CD14-positive monocyte (primary cell): ENCODE data around the gene TBC1D10A. TPM values are rescaled to one million over a fixed set of nuclear protein-coding genes. Genes with fewer than 3 reads are reported as not detected.

Experiments
- DNase-seq, 3 donors: peaks; one replicate each; pipeline ENCODE4 v3.0.0-alpha.2; 2011 to 2022
- H2AFZ ChIP-seq: 2 replicates; pipeline ENCODE4 v1.6.0; 2012; ENCODE audit warnings: mild to moderate bottlenecking, low read depth, low read length, inconsistent platforms; ENCODE audit not compliant: insufficient read depth, poor library complexity, severe bottlenecking
- H3K27ac ChIP-seq, 2 donors: 1 replicate in 1 of 2; 2 replicates in 1 of 2; pipeline ENCODE4 v1.5.1; 2012 to 2013; ENCODE audit warnings: low read length in 2 of 2, control low read depth in 1 of 2, inconsistent platforms in 1 of 2, low read depth in 1 of 2, mild to moderate bottlenecking in 1 of 2
- H3K27me3 ChIP-seq, 2 donors: one replicate each; pipeline versions ENCODE4 v1.6.0 to v1.6.1; 2011 to 2013; ENCODE audit warnings: low read length in 2 of 2; ENCODE audit not compliant: control insufficient read depth in 2 of 2, insufficient read depth in 2 of 2
- H3K36me3 ChIP-seq, 2 donors: replicated peaks in 1 of 2; 1 replicate in 1 of 2; 2 replicates in 1 of 2; pipeline versions ENCODE4 v1.5.1 to v1.6.1; 2012 to 2013; ENCODE audit warnings: low read length in 2 of 2, control low read depth in 1 of 2, inconsistent platforms in 1 of 2, mild to moderate bottlenecking in 1 of 2; ENCODE audit not compliant: insufficient read depth in 2 of 2, control insufficient read depth in 1 of 2
- H3K4me1 ChIP-seq, 2 donors: 1 replicate in 1 of 2; 2 replicates in 1 of 2; pipeline versions ENCODE4 v1.5.1 to v1.6.1; 2012 to 2013; ENCODE audit warnings: low read length in 2 of 2, control low read depth in 1 of 2, inconsistent platforms in 1 of 2, mild to moderate bottlenecking in 1 of 2, moderate library complexity in 1 of 2; ENCODE audit not compliant: insufficient read depth in 2 of 2, control insufficient read depth in 1 of 2
- H3K4me2 ChIP-seq: replicated peaks from 2 replicates; pipeline ENCODE3; 2012; ENCODE audit warnings: low read length, moderate library complexity, mild to moderate bottlenecking; ENCODE audit not compliant: poor library complexity, severe bottlenecking; ENCODE audit errors: extremely low read depth
- H3K4me3 ChIP-seq, 3 experiments: fragments of 200-600 bp in 1 of 3; sonication (generic) in 1 of 3; replicated peaks in 1 of 3; 1 replicate in 2 of 3; 2 replicates in 1 of 3; pipeline ENCODE4 v1.5.1; 2011 to 2013; ENCODE audit warnings: low read length in 3 of 3, mild to moderate bottlenecking in 3 of 3, control low read depth in 2 of 3, low read depth in 2 of 3, inconsistent platforms in 1 of 3, moderate library complexity in 1 of 3
- H3K79me2 ChIP-seq: 2 replicates; pipeline ENCODE4 v1.6.0; 2012; ENCODE audit warnings: mild to moderate bottlenecking, control low read depth, inconsistent platforms, low read length, moderate library complexity; ENCODE audit not compliant: insufficient read depth
- H3K9ac ChIP-seq: 2 replicates; pipeline ENCODE4 v1.6.0; 2017; ENCODE audit warnings: low read length, mild to moderate bottlenecking; ENCODE audit not compliant: insufficient read depth, poor library complexity, severe bottlenecking
- H3K9me3 ChIP-seq, 2 donors: replicated peaks in 1 of 2; 1 replicate in 1 of 2; 2 replicates in 1 of 2; pipeline versions ENCODE4 v1.5.1 to v1.6.1; 2012 to 2013; ENCODE audit warnings: low read length in 2 of 2, control low read depth in 1 of 2; ENCODE audit not compliant: control insufficient read depth in 1 of 2, insufficient read depth in 1 of 2
- H4K20me1 ChIP-seq: 2 replicates; pipeline ENCODE4 v1.6.0; 2012; ENCODE audit warnings: mild to moderate bottlenecking, low read length, control low read depth, moderate library complexity; ENCODE audit not compliant: insufficient read depth
- H3K27ac Mint-ChIP-seq, 7 donors: one replicate each; pipeline ENCODE4 v1.8.0; 2020; ENCODE audit warnings: mild to moderate bottlenecking in 7 of 7, mixed read lengths in 7 of 7, moderate library complexity in 6 of 7, inconsistent platforms in 2 of 7
- H3K27me3 Mint-ChIP-seq, 3 donors: one replicate each; pipeline ENCODE4 v1.8.0; 2021 to 2022; ENCODE audit warnings: low read depth in 3 of 3, mild to moderate bottlenecking in 3 of 3, mixed read lengths in 3 of 3, moderate library complexity in 3 of 3, inconsistent platforms in 1 of 3
- H3K36me3 Mint-ChIP-seq, 2 donors: one replicate each; pipeline ENCODE4 v1.8.0; 2020; ENCODE audit warnings: mixed read lengths in 2 of 2, inconsistent platforms in 1 of 2, mild to moderate bottlenecking in 1 of 2
- H3K4me1 Mint-ChIP-seq: one replicate; pipeline ENCODE4 v1.8.0; 2020; ENCODE audit warnings: mild to moderate bottlenecking, mixed read lengths
- H3K4me3 Mint-ChIP-seq, 2 donors: one replicate each; pipeline ENCODE4 v1.8.0; 2020; ENCODE audit warnings: mild to moderate bottlenecking in 2 of 2, mixed read lengths in 2 of 2, moderate library complexity in 1 of 2
- H3K9me3 Mint-ChIP-seq, 7 donors: one replicate each; pipeline ENCODE4 v1.8.0; 2020 to 2022; ENCODE audit warnings: mixed read lengths in 7 of 7, mild to moderate bottlenecking in 6 of 7, moderate library complexity in 6 of 7, inconsistent platforms in 2 of 7
- WGBS: methylation state at CpG from one replicate; pipeline ENCODE4 v1.1.5; 2013; ENCODE audit warnings: missing lambda C conversion rate; ENCODE audit not compliant: insufficient coverage; 5-methylcytosine and 5-hydroxymethylcytosine counted together
- intact Hi-C, 2 donors: fragments of 100-400 bp; cut with micrococcal nuclease; formaldehyde crosslinking; loops; one replicate each; pipeline versions ENCODE4 v1.15.0 to v1.15.1; 2023
- polyA plus RNA-seq, 3 donors: library from polyadenylated mRNA; depleted of rRNA in 1 of 3; unstranded in 2 of 3; stranded (reverse) in 1 of 3; fragments of 300-500 nt in 2 of 3; fragments of >200 nt in 1 of 3; fragmentation: Illumina TruSeq in 2 of 3; gene quantifications; 1 replicate in 2 of 3; 2 replicates in 1 of 3; pipeline ENCODE4 v1.2.3, GENCODE V29; 2012 to 2021
- TF ChIP-seq, protein P1 (sequence below): fragments of 200-600 bp; IDR thresholded peaks from one replicate; pipeline ENCODE4 v1.8.0; 2022; ENCODE audit warnings: antibody characterized with exemption, mild to moderate bottlenecking

The TBC1D10A gene
- polyA plus RNA-seq, 3 donors = 13.4 to 38.3 (median 21.8) TPM

DNA sequence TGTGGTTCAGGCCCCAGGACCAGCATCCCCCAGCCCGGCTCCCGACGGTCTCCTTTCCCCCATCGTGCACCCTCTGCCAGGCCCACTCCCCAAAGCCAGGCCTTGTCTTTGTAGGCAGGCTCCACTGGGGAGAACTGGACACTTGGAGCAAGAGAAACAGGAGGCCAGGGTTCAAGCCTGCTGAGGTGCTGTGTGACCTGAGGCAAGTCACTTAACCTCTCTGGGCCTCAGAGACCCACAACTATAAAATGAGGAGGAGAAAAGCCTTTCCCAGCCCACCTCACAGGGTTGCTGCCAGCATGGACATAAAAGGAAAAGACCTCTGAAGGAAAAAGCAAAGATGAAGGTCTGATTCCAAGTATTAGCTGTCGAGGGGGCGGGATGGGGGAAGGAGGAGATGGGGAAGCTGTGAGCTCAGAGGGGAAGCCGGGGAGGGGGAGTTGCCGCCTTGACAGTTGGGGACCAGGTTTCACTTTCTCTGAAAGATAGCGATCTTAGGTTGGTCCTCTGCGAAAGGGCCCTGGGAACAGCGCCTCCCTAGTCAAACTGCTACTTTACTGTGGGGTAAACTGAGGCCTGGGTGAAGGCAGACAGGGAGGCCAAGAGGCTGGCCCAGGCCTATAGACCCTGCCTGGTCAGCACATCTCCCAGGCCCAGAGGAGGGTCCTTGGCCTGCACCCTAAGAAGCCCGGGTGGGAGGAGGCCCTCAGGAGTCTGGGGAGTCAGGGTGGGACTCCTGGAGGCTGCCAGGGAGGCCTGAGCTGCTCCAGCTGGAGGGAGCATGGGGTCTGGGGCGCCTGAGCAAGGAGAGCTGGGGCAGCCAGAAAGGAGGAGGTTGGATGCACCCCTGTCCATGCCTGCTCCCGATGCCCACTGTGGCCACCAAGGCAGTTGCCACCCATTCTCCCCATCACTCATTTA is 59.1 kb downstream of the TBC1D10A start:
- intact Hi-C loops = loop anchor here in 1 of 2 donors (5.0 kb wide), 1 partner anchor 55 kb away; no protein-coding TSS in a partner anchor
- Mint-ChIP-seq H3K27ac (peak overlapping the region; percentile 96 to 99 (median 99)), H3K4me1 (peaks cover 87% of the 10 kb centered on the region), H3K27me3 (peaks cover 11 to 24% (median 12%) of the 10 kb centered on the region in 3 donors), H3K36me3 (peaks cover 30 to 36% of the 10 kb centered on the region in 2 donors), H3K4me3 (peak overlapping the region; percentile 89 to 94), H3K9me3 (peaks cover 0 to 7% (median 0%) of the 10 kb centered on the region in 7 donors)
- Histone ChIP-seq H3K27ac (peak overlapping the region; percentile 94 to 98), H3K79me2 (no peaks in the 10 kb centered on the region), H3K36me3 (no peaks in the 10 kb centered on the region), H3K9me3 (no peaks in the 10 kb centered on the region), H3K4me2 (peak overlapping the region; percentile 90), H2AFZ (no peak overlapping the region), H3K27me3 (no peaks in the 10 kb centered on the region), H3K4me3 (peak overlapping the region; percentile 19 to 83 (median 59)), H4K20me1 (no peaks in the 10 kb centered on the region), H3K4me1 (peaks cover 91 to 100% of the 10 kb centered on the region in 2 donors), H3K9ac (peak overlapping the region; percentile 91)
- 16% methylated on average over 12 of the region's 14 CpGs for WGBS
- peak; percentile 81 to 88 (median 84) for DNase-seq
- TF ChIP-seq, protein P1, sequence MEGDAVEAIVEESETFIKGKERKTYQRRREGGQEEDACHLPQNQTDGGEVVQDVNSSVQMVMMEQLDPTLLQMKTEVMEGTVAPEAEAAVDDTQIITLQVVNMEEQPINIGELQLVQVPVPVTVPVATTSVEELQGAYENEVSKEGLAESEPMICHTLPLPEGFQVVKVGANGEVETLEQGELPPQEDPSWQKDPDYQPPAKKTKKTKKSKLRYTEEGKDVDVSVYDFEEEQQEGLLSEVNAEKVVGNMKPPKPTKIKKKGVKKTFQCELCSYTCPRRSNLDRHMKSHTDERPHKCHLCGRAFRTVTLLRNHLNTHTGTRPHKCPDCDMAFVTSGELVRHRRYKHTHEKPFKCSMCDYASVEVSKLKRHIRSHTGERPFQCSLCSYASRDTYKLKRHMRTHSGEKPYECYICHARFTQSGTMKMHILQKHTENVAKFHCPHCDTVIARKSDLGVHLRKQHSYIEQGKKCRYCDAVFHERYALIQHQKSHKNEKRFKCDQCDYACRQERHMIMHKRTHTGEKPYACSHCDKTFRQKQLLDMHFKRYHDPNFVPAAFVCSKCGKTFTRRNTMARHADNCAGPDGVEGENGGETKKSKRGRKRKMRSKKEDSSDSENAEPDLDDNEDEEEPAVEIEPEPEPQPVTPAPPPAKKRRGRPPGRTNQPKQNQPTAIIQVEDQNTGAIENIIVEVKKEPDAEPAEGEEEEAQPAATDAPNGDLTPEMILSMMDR = no peak

DNA sequence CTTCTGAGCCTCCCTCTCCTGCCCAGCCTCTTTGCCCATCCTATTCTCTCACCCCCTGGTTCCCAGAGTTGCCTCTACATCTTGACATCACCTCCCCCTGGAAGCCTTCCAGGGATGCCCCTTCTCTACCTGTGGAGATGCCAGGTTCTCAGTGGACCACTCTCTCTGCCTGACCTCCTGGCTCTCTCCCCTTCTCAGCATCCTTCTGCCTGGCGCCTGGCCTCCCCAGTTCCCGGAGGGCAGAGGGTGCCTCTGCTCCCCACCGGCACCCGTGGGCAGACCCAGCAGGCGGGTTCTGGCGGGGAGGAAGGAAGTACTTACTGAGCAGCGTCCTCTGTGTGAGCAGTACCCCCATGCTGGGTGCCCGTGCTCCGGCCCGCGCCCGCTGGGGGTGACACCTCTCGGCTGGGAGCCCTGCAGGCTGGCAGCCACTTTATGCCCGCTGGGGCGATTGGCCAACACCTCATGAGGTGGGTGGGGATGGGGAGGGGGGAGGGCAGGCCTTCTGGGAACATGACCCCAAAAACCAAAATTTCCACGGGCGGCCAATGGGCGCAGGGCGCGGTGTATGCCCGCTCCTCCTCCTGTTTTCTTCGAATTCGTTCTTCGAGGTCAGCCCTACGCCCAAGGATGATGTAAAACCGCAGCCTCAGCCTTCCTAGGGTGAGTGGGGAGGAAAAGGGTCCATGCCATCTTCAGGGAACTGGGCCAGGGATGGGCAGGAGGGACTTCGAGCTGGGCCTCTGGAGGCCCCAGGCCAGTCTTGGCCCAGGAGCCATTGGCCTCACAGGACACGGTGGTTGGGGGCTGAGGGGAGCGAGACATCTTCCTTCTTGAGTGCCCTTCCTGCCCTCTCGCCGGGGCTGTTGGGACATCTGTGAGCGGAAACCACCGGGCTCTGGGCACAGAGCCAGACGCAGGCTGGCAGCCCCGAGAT is 60.0 kb downstream of the TBC1D10A start, which contains the start of gene OSM:
Gene OSM, minus strand, starts transcription at position 407 of the 937 bp plus-strand sequence. Its CDS starts 52 bp downstream, at position 355.
- peaks cover 10 to 21% (median 15%) of the 10 kb centered on the region in 3 donors for H3K27me3 Mint-ChIP-seq
- Histone ChIP-seq H3K36me3 (no peaks in the 10 kb centered on the region), H3K4me1 (peaks cover 89 to 100% of the 10 kb centered on the region in 2 donors), H3K9me3 (no peaks in the 10 kb centered on the region), H3K79me2 (no peaks in the 10 kb centered on the region), H3K9ac (peak within 1 kb of the TSS; percentile 91), H3K27ac (peak within 1 kb of the TSS; percentile 94 to 98), H2AFZ (no peak within 1 kb of the TSS), H3K4me2 (peak within 1 kb of the TSS; percentile 90), H3K4me3 (peak within 1 kb of the TSS; percentile 59 to 83 (median 59)), H4K20me1 (no peaks in the 10 kb centered on the region), H3K27me3 (no peaks in the 10 kb centered on the region)
- 0% methylated on average over 16 of the region's 35 CpGs for WGBS
- DNase-seq = peak; percentile 95 to 96 (median 95)
- intact Hi-C loops = loop anchor here in 1 of 2 donors (5.0 kb wide), 1 partner anchor 54 kb away; no protein-coding TSS in a partner anchor
- H3K36me3 Mint-ChIP-seq = peaks cover 28 to 40% of the 10 kb centered on the region in 2 donors
- TF ChIP-seq, protein P1 = no peak
- H3K4me1 Mint-ChIP-seq = peaks cover 87% of the 10 kb centered on the region
- peaks cover 0 to 7% (median 0%) of the 10 kb centered on the region in 7 donors for H3K9me3 Mint-ChIP-seq
- H3K4me3 Mint-ChIP-seq = peak within 1 kb of the TSS; percentile 92 to 94
- peak within 1 kb of the TSS; percentile 96 to 99 (median 99) for H3K27ac Mint-ChIP-seq
